Transverse colon (tissue), 4 donors: ENCODE results near the gene MAIP1.

Experiments
- EP300 ChIP-seq: sonication (generic); formaldehyde crosslinking; IDR thresholded peaks from one replicate; pipeline ENCODE4 v1.6.1; 2017; ENCODE audit warnings: antibody characterized with exemption, low read depth
- POLR2A ChIP-seq: fragments of 450-650 bp; IDR thresholded peaks from one replicate; pipeline ENCODE4 v1.6.1; 2016; ENCODE audit warnings: antibody characterized with exemption, mild to moderate bottlenecking, moderate library complexity
- POLR2AphosphoS5 ChIP-seq, 3 donors: sonication (generic); formaldehyde crosslinking; IDR thresholded peaks; one replicate each; pipeline ENCODE4 v1.6.1; 2016; ENCODE audit warnings: antibody characterized with exemption in 3 of 3
- TF ChIP-seq, protein P1 (sequence below), 5 experiments: fragments of 200-600 bp in 3 of 5; fragments of 450-650 bp in 2 of 5; sonication (generic) in 3 of 5; IDR thresholded peaks; 1 replicate in 2 of 5; 2 replicates in 3 of 5; pipeline ENCODE4 v1.5.1; 2016 to 2017; ENCODE audit warnings: antibody characterized with exemption in 5 of 5, inconsistent platforms in 3 of 5, mild to moderate bottlenecking in 2 of 5, moderate library complexity in 1 of 5

DNA sequence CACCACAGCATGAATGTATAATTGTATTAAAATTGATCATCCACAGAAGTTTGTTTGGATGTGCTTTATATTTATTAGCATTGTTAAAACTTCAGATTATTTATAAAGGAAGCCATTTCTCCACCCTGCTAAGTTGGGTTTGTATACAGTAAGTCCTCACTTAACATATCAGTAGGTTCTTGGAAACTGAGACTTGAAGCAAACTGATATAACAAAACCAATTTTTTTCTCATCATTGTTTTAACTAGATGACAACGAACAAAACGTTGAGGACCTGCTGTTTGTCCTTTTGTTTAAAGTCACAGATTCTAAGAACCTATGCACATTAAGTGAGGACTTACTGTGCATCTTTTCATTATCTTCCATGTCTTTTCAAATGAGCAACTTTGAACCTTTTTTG is 27.2 kb upstream of the MAIP1 start:
- TF ChIP-seq POLR2A (no peak), POLR2AphosphoS5 (IDR thresholded peaks at IDR 0.05) (no peak), EP300 (no peak)
- TF ChIP-seq, protein P1, sequence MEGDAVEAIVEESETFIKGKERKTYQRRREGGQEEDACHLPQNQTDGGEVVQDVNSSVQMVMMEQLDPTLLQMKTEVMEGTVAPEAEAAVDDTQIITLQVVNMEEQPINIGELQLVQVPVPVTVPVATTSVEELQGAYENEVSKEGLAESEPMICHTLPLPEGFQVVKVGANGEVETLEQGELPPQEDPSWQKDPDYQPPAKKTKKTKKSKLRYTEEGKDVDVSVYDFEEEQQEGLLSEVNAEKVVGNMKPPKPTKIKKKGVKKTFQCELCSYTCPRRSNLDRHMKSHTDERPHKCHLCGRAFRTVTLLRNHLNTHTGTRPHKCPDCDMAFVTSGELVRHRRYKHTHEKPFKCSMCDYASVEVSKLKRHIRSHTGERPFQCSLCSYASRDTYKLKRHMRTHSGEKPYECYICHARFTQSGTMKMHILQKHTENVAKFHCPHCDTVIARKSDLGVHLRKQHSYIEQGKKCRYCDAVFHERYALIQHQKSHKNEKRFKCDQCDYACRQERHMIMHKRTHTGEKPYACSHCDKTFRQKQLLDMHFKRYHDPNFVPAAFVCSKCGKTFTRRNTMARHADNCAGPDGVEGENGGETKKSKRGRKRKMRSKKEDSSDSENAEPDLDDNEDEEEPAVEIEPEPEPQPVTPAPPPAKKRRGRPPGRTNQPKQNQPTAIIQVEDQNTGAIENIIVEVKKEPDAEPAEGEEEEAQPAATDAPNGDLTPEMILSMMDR (IDR thresholded peaks at IDR 0.05): no peak
